ENCODE results near the gene ZNF462.

DNA sequence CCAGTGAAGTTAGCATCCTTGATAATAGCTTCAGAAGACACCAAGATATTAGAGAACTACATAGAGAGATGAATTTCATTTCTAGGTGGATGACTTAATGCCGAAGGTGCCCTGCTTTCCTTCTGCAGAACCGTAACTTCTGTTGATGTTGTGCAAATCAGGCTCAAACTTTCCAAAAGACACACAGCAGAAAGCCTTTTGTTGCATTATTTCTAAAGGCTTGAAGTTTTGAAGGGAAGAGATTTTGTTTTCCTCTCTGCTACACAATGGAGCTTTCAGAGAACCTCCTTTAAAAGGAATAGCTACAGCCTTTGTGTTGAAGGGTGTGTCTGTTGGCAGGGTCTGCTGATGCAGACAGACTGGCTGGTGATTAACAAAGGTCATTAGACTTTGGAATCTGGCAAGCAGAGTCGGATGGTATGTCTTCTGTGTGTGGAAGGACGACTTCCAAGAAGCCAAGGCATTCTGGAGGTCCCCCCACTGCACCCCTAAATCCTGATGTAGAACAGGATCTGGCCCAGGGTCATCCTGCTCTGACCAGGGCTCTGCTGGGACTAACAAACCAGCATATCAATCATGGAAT is 57.8 kb downstream of the ZNF462 start:
- TF ChIP-seq CTCF (IDR thresholded peaks at IDR 0.05) (no peak), POLR2A (IDR thresholded peaks at IDR 0.05) (no peak)
